ENCODE measurements around the gene DMRTA2. TPM values are rescaled to one million over a fixed set of nuclear protein-coding genes. Genes with fewer than 3 reads are reported as not detected.
A peak's percentile ranks its signal among the peaks of the same experiment; 100 is the strongest.

DMRTA2 gene
- not detected for total RNA-seq
- long read RNA-seq: 0 reads

DNA sequence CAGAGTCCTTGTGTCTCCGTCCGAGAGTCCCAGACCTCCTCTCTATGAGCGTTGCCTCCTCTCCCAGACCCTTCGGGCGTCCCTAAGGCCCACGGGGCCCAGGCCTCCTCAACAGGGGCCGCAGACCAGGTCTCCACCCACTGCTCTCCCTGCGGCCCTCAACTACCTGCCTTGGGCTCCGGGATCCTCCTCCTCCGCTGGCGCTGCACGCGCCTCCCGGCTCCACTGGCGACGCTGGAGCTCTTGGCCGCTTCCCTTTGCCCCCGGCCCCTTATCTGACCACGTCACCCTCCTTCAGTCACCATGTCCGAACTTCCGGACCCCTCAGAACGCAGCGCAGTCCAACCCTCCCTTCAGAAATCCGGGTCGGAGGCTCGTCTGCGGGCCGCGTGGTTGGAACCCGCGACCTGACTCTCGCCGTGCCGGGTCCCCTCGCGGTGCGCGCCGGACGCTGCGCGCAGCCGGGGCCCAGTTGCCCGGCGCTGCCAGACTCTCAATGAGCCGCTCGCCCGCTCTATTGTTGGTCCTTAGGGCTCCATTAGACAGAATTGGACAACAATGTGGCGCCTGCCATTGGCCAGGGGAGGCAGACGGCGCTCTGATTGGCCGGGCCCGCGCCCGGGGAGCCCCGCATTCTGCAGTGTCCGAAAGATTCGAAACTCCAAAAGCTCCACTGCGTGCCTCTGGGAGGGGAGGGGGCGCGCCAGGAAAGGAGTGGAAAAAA, at the start of gene DMRTA2:
Gene DMRTA2 (minus strand): TSS at position 498 of the 724 bp plus-strand sequence. CDS start 1,907 bp downstream, outside the sequence.
- Histone ChIP-seq H3K4me3 (peak within 1 kb of the TSS in 1 of 3 donors; percentile 16), H3K4me1 (peaks cover 0 to 54% (median 6%) of the 10 kb centered on the region in 4 donors), H3K36me3 (no peaks in the 10 kb centered on the region), H3K27me3 (peaks cover 31 to 81% of the 10 kb centered on the region in 2 donors), H3K9me3 (no peaks in the 10 kb centered on the region), H3K27ac (no peak within 1 kb of the TSS)
- intact Hi-C loops (cut with DNase I): no loop called here
- peak in 1 of 4 donors; percentile 4 for ATAC-seq
- 5% methylated on average over 27 of the region's 61 CpGs for WGBS (ENCODE audit: insufficient coverage, low coverage, low lambda C conversion rate, missing lambda C conversion rate)
- no peak for DNase-seq
- TF ChIP-seq POLR2A (IDR thresholded peaks at IDR 0.05): no peak
- TF ChIP-seq, protein P1, sequence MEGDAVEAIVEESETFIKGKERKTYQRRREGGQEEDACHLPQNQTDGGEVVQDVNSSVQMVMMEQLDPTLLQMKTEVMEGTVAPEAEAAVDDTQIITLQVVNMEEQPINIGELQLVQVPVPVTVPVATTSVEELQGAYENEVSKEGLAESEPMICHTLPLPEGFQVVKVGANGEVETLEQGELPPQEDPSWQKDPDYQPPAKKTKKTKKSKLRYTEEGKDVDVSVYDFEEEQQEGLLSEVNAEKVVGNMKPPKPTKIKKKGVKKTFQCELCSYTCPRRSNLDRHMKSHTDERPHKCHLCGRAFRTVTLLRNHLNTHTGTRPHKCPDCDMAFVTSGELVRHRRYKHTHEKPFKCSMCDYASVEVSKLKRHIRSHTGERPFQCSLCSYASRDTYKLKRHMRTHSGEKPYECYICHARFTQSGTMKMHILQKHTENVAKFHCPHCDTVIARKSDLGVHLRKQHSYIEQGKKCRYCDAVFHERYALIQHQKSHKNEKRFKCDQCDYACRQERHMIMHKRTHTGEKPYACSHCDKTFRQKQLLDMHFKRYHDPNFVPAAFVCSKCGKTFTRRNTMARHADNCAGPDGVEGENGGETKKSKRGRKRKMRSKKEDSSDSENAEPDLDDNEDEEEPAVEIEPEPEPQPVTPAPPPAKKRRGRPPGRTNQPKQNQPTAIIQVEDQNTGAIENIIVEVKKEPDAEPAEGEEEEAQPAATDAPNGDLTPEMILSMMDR (IDR thresholded peaks at IDR 0.05): no peak

DNA sequence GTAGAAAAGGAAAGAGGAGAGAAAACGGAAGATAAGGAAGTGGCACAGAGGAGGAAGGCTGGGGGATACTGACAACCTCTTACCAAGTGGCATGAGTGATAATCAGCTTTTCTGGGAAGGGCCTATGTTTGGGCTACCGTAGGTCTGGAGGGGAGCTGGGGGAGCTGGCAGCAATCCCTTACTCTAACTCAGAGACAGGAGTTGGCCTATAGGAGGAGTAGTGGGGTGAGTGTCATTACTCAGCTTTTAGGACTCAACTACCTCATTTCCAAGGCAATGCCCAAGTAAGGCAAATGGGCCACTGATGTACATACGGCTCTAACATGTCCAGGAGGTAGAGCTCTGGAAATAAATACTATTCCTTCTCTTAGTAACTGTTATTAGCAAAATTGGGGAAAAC, 48.7 kb upstream of the DMRTA2 start:
- 86% methylated on average over 2 of the region's 3 CpGs for WGBS (ENCODE audit: insufficient coverage, low coverage, low lambda C conversion rate, missing lambda C conversion rate)
- ATAC-seq: no peak
- intact Hi-C loops (cut with DNase I): no loop called here

DNA sequence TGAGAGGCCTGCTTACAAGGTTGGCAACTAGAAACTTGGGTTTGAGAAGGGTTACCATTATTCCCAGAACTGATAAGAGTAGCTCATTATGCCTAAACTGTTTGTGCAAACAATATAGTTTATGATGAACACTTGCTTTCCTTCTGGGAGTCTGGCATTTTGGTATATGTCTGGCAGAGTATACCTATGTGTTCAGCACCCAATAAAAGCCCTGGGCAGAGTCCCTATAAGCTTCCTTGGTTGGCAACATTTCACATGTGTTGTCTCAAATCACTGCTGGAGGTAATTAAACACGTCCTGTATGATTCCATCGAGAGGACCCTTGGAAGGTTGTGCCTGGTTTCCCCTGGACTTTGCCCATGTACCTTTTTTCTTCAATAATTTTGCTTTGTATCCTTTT, 39.7 kb upstream of the DMRTA2 start:
- Histone ChIP-seq H3K9me3 (no peaks in the 10 kb centered on the region), H3K4me1 (no peaks in the 10 kb centered on the region), H3K27me3 (no peaks in the 10 kb centered on the region), H3K4me3 (no peak overlapping the region), H3K36me3 (no peaks in the 10 kb centered on the region), H3K27ac (no peak overlapping the region)
- DNase-seq (no peak), ATAC-seq (no peak)
- intact Hi-C loops (cut with DNase I): no loop called here
- WGBS (ENCODE audit: insufficient coverage, low coverage, low lambda C conversion rate, missing lambda C conversion rate): 87% methylated on average over 2 of the region's 2 CpGs
- TF ChIP-seq POLR2A (IDR thresholded peaks at IDR 0.05): no peak
- TF ChIP-seq, protein P1 (IDR thresholded peaks at IDR 0.05): no peak

More for the DNA sequence above, 48.7 kb upstream of the DMRTA2 start:
- H3K36me3 ChIP-seq: peaks cover 0 to 8% (median 3%) of the 10 kb centered on the region in 4 donors
- no peaks in the 10 kb centered on the region for H3K4me1 ChIP-seq
- DNase-seq: no peak
- no peak for TF ChIP-seq POLR2A (IDR thresholded peaks at IDR 0.05)
- TF ChIP-seq, protein P1 (IDR thresholded peaks at IDR 0.05): no peak
- H3K27me3 ChIP-seq: no peaks in the 10 kb centered on the region
- H3K9me3 ChIP-seq: no peaks in the 10 kb centered on the region
- H3K27ac ChIP-seq: no peak overlapping the region
- H3K4me3 ChIP-seq: no peak overlapping the region

DNA sequence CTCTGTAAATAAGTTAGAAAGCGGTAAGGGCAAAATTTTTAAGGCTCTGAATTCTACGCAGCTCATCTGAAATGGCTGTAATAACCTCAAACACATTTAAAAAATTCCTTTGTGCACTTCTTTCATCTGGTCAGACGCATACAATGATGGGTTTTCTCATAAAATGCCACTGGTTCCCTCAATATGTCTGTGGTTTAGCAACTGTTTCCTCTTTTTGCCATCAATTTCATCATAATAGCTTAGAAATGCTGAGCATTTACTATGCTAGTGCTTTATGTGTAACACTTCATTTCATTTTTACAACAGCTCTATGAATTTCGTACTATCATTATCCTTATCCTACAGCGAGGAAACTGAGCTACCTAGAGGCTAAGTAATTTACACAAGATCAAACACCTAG, 35.3 kb upstream of the DMRTA2 start:
- no peak for TF ChIP-seq POLR2A (IDR thresholded peaks at IDR 0.05)
- TF ChIP-seq, protein P1 (IDR thresholded peaks at IDR 0.05): no peak
- Histone ChIP-seq H3K4me1 (no peaks in the 10 kb centered on the region), H3K27me3 (no peaks in the 10 kb centered on the region), H3K9me3 (no peaks in the 10 kb centered on the region), H3K36me3 (no peaks in the 10 kb centered on the region), H3K4me3 (no peak overlapping the region), H3K27ac (no peak overlapping the region)
- ATAC-seq (no peak), DNase-seq (no peak)
- 67% methylated on average over 5 of the region's 5 CpGs for WGBS (ENCODE audit: insufficient coverage, low coverage, low lambda C conversion rate, missing lambda C conversion rate)
- intact Hi-C loops (cut with DNase I): no loop called here
